Caco-2 (cell line): ENCODE measurements around the gene EPB41. TPM values are rescaled to one million over a fixed set of nuclear protein-coding genes. Genes with fewer than 3 reads are reported as not detected.

Source experiments
- BruUV-seq: library from RNA; stranded (reverse); fragments of 400-500 nt; replicated peaks from 2 replicates; lab custom pipeline; 2021; lab: Mats Ljungman, UMichigan
- CTCF ChIA-PET: fragments of 300-600 bp; sonication (Branson Sonifier 250); formaldehyde crosslinking; loops from one replicate; lab custom pipeline; 2022; ENCODE audit warnings: antibody characterized with exemption; lab: Charles Lee
- POLR2A ChIA-PET: fragments of 300-600 bp; sonication (Branson Sonifier 250); formaldehyde crosslinking; loops from one replicate; lab custom pipeline; 2022; ENCODE audit warnings: antibody characterized with exemption; lab: Charles Lee
- DNase-seq, 2 experiments: peaks; one replicate each; pipeline versions ENCODE4 v3.0.0 to v3.0.0-alpha.2; 2020 to 2022
- H3K27me3 ChIP-seq: replicated peaks from 2 replicates; pipeline ENCODE4 v1.6.0; 2011; ENCODE audit warnings: low read length; ENCODE audit not compliant: control insufficient read depth, insufficient read depth
- H3K36me3 ChIP-seq: 2 replicates; pipeline ENCODE4 v1.5.1; 2011; ENCODE audit warnings: low read length; ENCODE audit not compliant: control insufficient read depth, insufficient read depth
- H3K4me1 ChIP-seq: fragments of 250-450 bp; sonication (Bioruptor Pico); 2 replicates; pipeline ENCODE4 v1.5.1; 2020; ENCODE audit warnings: mild to moderate bottlenecking
- H3K4me3 ChIP-seq: 2 replicates; pipeline ENCODE4 v1.5.1; 2011; ENCODE audit warnings: low read depth, mild to moderate bottlenecking, control low read depth, low read length
- H3K9me3 ChIP-seq: fragments of 250-450 bp; sonication (Bioruptor Pico); 2 replicates; pipeline ENCODE4 v1.5.1; 2020; ENCODE audit warnings: mild to moderate bottlenecking, moderate library complexity
- H3K27ac Mint-ChIP-seq: one replicate; pipeline ENCODE4 v1.8.0; 2022; ENCODE audit warnings: mixed read lengths; ENCODE audit not compliant: unreplicated experiment
- H3K27me3 Mint-ChIP-seq: one replicate; pipeline ENCODE4 v1.8.0; 2022; ENCODE audit warnings: mixed read lengths; ENCODE audit not compliant: insufficient read depth, unreplicated experiment
- H3K36me3 Mint-ChIP-seq: one replicate; pipeline ENCODE4 v1.8.0; 2022; ENCODE audit warnings: mild to moderate bottlenecking, mixed read lengths; ENCODE audit not compliant: insufficient read depth, unreplicated experiment
- H3K4me1 Mint-ChIP-seq: one replicate; pipeline ENCODE4 v1.8.0; 2022; ENCODE audit warnings: low read depth, mixed read lengths; ENCODE audit not compliant: unreplicated experiment
- H3K4me3 Mint-ChIP-seq: one replicate; pipeline ENCODE4 v1.8.0; 2022; ENCODE audit warnings: mild to moderate bottlenecking, moderate library complexity, mixed read lengths; ENCODE audit not compliant: unreplicated experiment
- H3K9me3 Mint-ChIP-seq: one replicate; pipeline ENCODE4 v1.8.0; 2022; ENCODE audit warnings: mixed read lengths; ENCODE audit not compliant: unreplicated experiment
- CTCF ChIP-seq, 2 experiments: fragments of 200-600 bp in 1 of 2; IDR thresholded peaks; 1 replicate in 1 of 2; 2 replicates in 1 of 2; pipeline versions ENCODE4 v1.5.1 to v1.8.0; 2011 to 2022; ENCODE audit warnings: antibody characterized with exemption in 1 of 2, control low read depth in 1 of 2, inconsistent platforms in 1 of 2, low read depth in 1 of 2, low read length in 1 of 2, mild to moderate bottlenecking in 1 of 2, moderate library complexity in 1 of 2; ENCODE audit not compliant: insufficient read depth in 1 of 2, severe bottlenecking in 1 of 2, unreplicated experiment in 1 of 2
- intact Hi-C: fragments of 100-400 bp; cut with micrococcal nuclease; formaldehyde crosslinking; loops from one replicate; pipeline ENCODE4 v1.10.0; 2022; ENCODE audit not compliant: unreplicated experiment
- total RNA-seq: library from RNA; stranded (reverse); gene quantifications from 2 replicates; pipeline ENCODE4 v1.2.3, GENCODE V29; 2022

Gene EPB41
- total RNA-seq, 1 experiment from 2014 or later, result 29.5 TPM

GRCh38 chr1:28925350-28925891 is 11.1 kb downstream of the EPB41 start:
- no peaks in the 10 kb centered on the region for H3K9me3 Mint-ChIP-seq
- no peak for DNase-seq
- Histone ChIP-seq H3K4me1 (peaks cover 8% of the 10 kb centered on the region; the same call in 1 of the 2 replicates), H3K36me3 (no peaks in the 10 kb centered on the region), H3K9me3 (no peaks in the 10 kb centered on the region), H3K27me3 (no peaks in the 10 kb centered on the region), H3K4me3 (no peak overlapping the region)
- BruUV-seq, result no TSS peak
- ChIA-PET POLR2A (no interaction called here), CTCF (no interaction called here)
- H3K27ac Mint-ChIP-seq, result no peak overlapping the region
- intact Hi-C loops, result no loop called here
- H3K36me3 Mint-ChIP-seq, result no peaks in the 10 kb centered on the region
- H3K4me1 Mint-ChIP-seq, result no peaks in the 10 kb centered on the region
- H3K27me3 Mint-ChIP-seq, result no peaks in the 10 kb centered on the region
- no peak overlapping the region for H3K4me3 Mint-ChIP-seq
- TF ChIP-seq CTCF (IDR thresholded peaks at IDR 0.05; ENCODE audit: insufficient read depth in 1 of 2, low read depth in 1 of 2, low read length in 1 of 2, severe bottlenecking in 1 of 2, unreplicated experiment in 1 of 2), result no peak

GRCh38 chr1:28926629-28927265 is 12.4 kb downstream of the EPB41 start:
- no peaks in the 10 kb centered on the region for H3K4me1 Mint-ChIP-seq
- no peaks in the 10 kb centered on the region for H3K27me3 ChIP-seq
- no peaks in the 10 kb centered on the region for H3K9me3 Mint-ChIP-seq
- no peaks in the 10 kb centered on the region for H3K9me3 ChIP-seq
- CTCF ChIA-PET, result interaction anchor here (0.7 kb wide), 1 partner anchor 42 kb away, joined by 4 read pairs; no protein-coding TSS in a partner anchor
- DNase-seq, result no peak
- POLR2A ChIA-PET, result no interaction called here
- no peak overlapping the region for H3K4me3 ChIP-seq
- no TSS peak for BruUV-seq
- H3K27ac Mint-ChIP-seq, result no peak overlapping the region
- H3K36me3 Mint-ChIP-seq, result no peaks in the 10 kb centered on the region
- H3K36me3 ChIP-seq, result no peaks in the 10 kb centered on the region
- peaks cover 8% of the 10 kb centered on the region; the same call in 1 of the 2 replicates for H3K4me1 ChIP-seq
- no peak for TF ChIP-seq CTCF (IDR thresholded peaks at IDR 0.05; ENCODE audit: insufficient read depth in 1 of 2, low read depth in 1 of 2, low read length in 1 of 2, severe bottlenecking in 1 of 2, unreplicated experiment in 1 of 2)
- no peaks in the 10 kb centered on the region for H3K27me3 Mint-ChIP-seq
- H3K4me3 Mint-ChIP-seq, result no peak overlapping the region
- intact Hi-C loops, result no loop called here

GRCh38 chr1:28927266-28927647 is 12.9 kb downstream of the EPB41 start:
- Histone ChIP-seq H3K27me3 (no peaks in the 10 kb centered on the region), H3K4me1 (peaks cover 8% of the 10 kb centered on the region; the same call in 1 of the 2 replicates), H3K9me3 (no peaks in the 10 kb centered on the region), H3K4me3 (no peak overlapping the region), H3K36me3 (no peaks in the 10 kb centered on the region)
- Mint-ChIP-seq H3K27ac (no peak overlapping the region), H3K9me3 (no peaks in the 10 kb centered on the region), H3K27me3 (no peaks in the 10 kb centered on the region), H3K4me1 (peaks cover under 1% of the 10 kb centered on the region), H3K36me3 (no peaks in the 10 kb centered on the region), H3K4me3 (no peak overlapping the region)
- no peak for DNase-seq
- ChIA-PET CTCF (no interaction called here), POLR2A (no interaction called here)
- intact Hi-C loops, result no loop called here
- TF ChIP-seq CTCF (IDR thresholded peaks at IDR 0.05; ENCODE audit: insufficient read depth in 1 of 2, low read depth in 1 of 2, low read length in 1 of 2, severe bottlenecking in 1 of 2, unreplicated experiment in 1 of 2), result no peak
- no TSS peak for BruUV-seq
